Smooth muscle cell of the pulmonary artery (primary cell): Measurements from ENCODE around the gene KIAA1549. TPM values are rescaled to one million over a fixed set of nuclear protein-coding genes. Genes with fewer than 3 reads are reported as not detected.

ENCODE experiments used
- total RNA-seq: library from RNA; depleted of rRNA; stranded (reverse); fragments of >200 nt; gene quantifications from 2 replicates; pipeline ENCODE4 v1.2.3, GENCODE V29; 2014

KIAA1549 gene
- 0.85 and 1.6 TPM in 2 replicates for total RNA-seq

DNA sequence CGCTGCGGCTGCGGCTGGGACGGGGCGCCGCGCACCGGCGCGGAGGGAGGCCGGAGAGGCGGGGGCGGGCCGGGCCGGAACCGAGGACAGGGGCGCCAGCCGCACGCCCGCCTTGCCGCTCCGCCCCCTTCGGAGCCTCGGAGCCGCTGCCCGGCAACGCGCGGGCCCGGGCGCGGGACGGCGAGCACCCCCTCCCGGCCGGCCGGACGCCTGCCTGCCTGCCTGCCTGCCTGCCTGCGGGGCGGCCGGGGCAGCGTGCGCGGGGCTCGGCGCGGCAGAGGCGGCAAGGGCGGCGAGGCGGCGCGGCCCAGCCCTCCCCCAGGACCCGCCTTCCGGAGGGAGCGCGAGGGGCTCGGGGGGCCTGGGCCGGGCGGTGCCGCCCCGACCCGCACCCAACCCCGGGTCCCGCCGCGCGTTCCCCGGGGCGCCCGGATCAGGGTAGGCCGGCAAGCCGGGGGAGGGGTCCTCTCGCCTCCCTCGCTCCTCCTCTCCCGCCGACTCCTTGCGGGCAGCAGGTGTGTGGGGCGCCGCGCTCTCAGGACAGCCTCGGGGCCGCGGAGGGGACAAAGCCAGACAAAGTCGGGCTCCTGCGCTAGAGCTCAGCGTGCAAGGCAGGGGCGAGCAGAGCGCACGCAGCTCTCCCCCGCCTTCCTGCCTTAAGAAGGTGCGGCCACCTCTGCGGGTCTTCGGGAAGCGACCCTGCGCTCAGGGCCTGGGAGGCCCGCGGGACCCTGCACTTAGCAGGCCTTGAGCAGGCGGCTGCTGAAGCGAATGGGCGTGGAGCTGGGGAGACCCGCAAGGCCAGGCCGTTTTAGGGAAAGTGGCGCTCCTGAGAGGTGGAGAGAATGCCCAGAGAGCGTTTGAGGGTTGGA lies at the start of gene KIAA1549:
Gene KIAA1549, minus strand, starts transcription at position 58 of the 872 bp plus-strand sequence. CDS start 120 bp downstream, outside the sequence.

GRCh38 chr7:138797715-138798320 lies 183.4 kb downstream of the KIAA1549 start, which contains the start of the genes ATP6V0A4 and TMEM213:
TSS of gene ATP6V0A4 (minus strand) at chr7:138798196. CDS start at chr7:138771247, 26,949 bp downstream.
TSS of gene TMEM213 (plus strand) at chr7:138797994. CDS start at chr7:138798105, 111 bp downstream.

Other genes starting within 250 kb of the KIAA1549 start
- not detected in 2 replicates for gene TMEM213, start 183.4 kb downstream of the KIAA1549 start, total RNA-seq
- 0.10 TPM in 1 of 2 replicates, not detected in the other for gene ATP6V0A4, start 183.2 kb downstream of the KIAA1549 start, total RNA-seq
- gene ZC3HAV1L, start 54.7 kb upstream of the KIAA1549 start, total RNA-seq: 17.9 and 23.7 TPM in 2 replicates
- 39.7 and 42.8 TPM in 2 replicates for gene ZC3HAV1, start 128.3 kb upstream of the KIAA1549 start, total RNA-seq
- gene UBN2, start 249.8 kb upstream of the KIAA1549 start, total RNA-seq: 6.2 and 6.9 TPM in 2 replicates